Right atrium auricular region (tissue), 2 donors: ENCODE results near the gene MECR. TPM values are rescaled to one million over a fixed set of nuclear protein-coding genes. Genes with fewer than 3 reads are reported as not detected.

Source experiments
- DNase-seq: peaks from one replicate; pipeline ENCODE4 v3.0.0-alpha.2; 2019; ENCODE audit warnings: low spot score
- H3K27ac ChIP-seq, 2 donors: fragments of 200-600 bp; sonication (generic); 1 replicate in 1 of 2; 2 replicates in 1 of 2; pipeline ENCODE4 v1.5.1; 2016 to 2019
- H3K27me3 ChIP-seq, 2 donors: fragments of 200-600 bp; sonication (generic); one replicate each; pipeline versions ENCODE4 v1.5.1 to v1.6.0; 2017 to 2019
- H3K36me3 ChIP-seq: fragments of 200-600 bp; sonication (generic); one replicate; pipeline ENCODE4 v1.5.1; 2016
- H3K4me1 ChIP-seq, 2 donors: fragments of 200-600 bp; sonication (generic); one replicate each; pipeline versions ENCODE4 v1.5.1 to v1.6.0; 2017 to 2019
- H3K4me3 ChIP-seq, 2 donors: fragments of 200-600 bp; sonication (generic); 1 replicate in 1 of 2; 2 replicates in 1 of 2; pipeline ENCODE4 v1.5.1; 2017 to 2019; ENCODE audit warnings: mild to moderate bottlenecking in 1 of 2, moderate library complexity in 1 of 2
- H3K9me3 ChIP-seq, 2 donors: fragments of 200-600 bp; sonication (generic); one replicate each; pipeline ENCODE4 v1.5.1; 2019
- CTCF ChIP-seq, 2 donors: fragments of 200-600 bp; sonication (generic); IDR thresholded peaks; one replicate each; pipeline ENCODE4 v1.5.1; 2019; ENCODE audit warnings: antibody characterized with exemption in 2 of 2
- total RNA-seq, 2 donors: library from RNA; depleted of rRNA; stranded (reverse); fragments of >200 nt; gene quantifications; one replicate each; pipeline ENCODE4 v1.1.0, GENCODE V29; 2016

Gene MECR
- total RNA-seq, 2 donors from 2014 or later = 18.4 to 24.3 TPM

GRCh38 chr1:29208442-29208841, 22.3 kb downstream of the MECR start:
- H3K4me1 ChIP-seq = no peaks in the 10 kb centered on the region
- H3K9me3 ChIP-seq = no peaks in the 10 kb centered on the region
- no peaks in the 10 kb centered on the region for H3K27me3 ChIP-seq
- H3K27ac ChIP-seq = no peak overlapping the region
- H3K4me3 ChIP-seq = no peak overlapping the region
- DNase-seq = no peak
- H3K36me3 ChIP-seq = peaks cover 36% of the 10 kb centered on the region
- TF ChIP-seq CTCF (IDR thresholded peaks at IDR 0.05) = no peak

GRCh38 chr1:29202584-29203340, 28.0 kb downstream of the MECR start:
- peak; percentile 75 to 95 for TF ChIP-seq CTCF (IDR thresholded peaks at IDR 0.05)
- no peaks in the 10 kb centered on the region for H3K9me3 ChIP-seq
- no peak overlapping the region for H3K4me3 ChIP-seq
- H3K36me3 ChIP-seq = peaks cover 51% of the 10 kb centered on the region
- peak overlapping the region; percentile 67 to 83 for H3K27ac ChIP-seq
- peak; percentile 97 for DNase-seq
- no peaks in the 10 kb centered on the region for H3K27me3 ChIP-seq
- H3K4me1 ChIP-seq = peaks cover 0 to 9% of the 10 kb centered on the region in 2 donors

- TF ChIP-seq CTCF (IDR thresholded peaks at IDR 0.05) = no peak
- peaks cover 51% of the 10 kb centered on the region for H3K36me3 ChIP-seq
- no peaks in the 10 kb centered on the region for H3K27me3 ChIP-seq
- no peaks in the 10 kb centered on the region for H3K9me3 ChIP-seq
- DNase-seq = no peak
- no peak overlapping the region for H3K4me3 ChIP-seq
- peaks cover 0 to 9% of the 10 kb centered on the region in 2 donors for H3K4me1 ChIP-seq
- H3K27ac ChIP-seq = peak overlapping the region; percentile 67 to 83
These were observed 28.7 kb downstream of the MECR start for GRCh38 chr1:29202053-29202452.

GRCh38 chr1:29201595-29202051, 29.1 kb downstream of the MECR start:
- Histone ChIP-seq H3K36me3 (peaks cover 50% of the 10 kb centered on the region), H3K27ac (peak overlapping the region; percentile 67 to 83), H3K27me3 (no peaks in the 10 kb centered on the region), H3K4me3 (no peak overlapping the region), H3K9me3 (no peaks in the 10 kb centered on the region), H3K4me1 (peaks cover 0 to 9% of the 10 kb centered on the region in 2 donors)
- no peak for DNase-seq
- TF ChIP-seq CTCF (IDR thresholded peaks at IDR 0.05) = no peak

- H3K4me1 ChIP-seq = peaks cover 0 to 9% of the 10 kb centered on the region in 2 donors
- no peak overlapping the region for H3K4me3 ChIP-seq
- DNase-seq = no peak
- H3K27ac ChIP-seq = no peak overlapping the region
- peaks cover 44% of the 10 kb centered on the region for H3K36me3 ChIP-seq
- no peaks in the 10 kb centered on the region for H3K9me3 ChIP-seq
- no peak for TF ChIP-seq CTCF (IDR thresholded peaks at IDR 0.05)
- no peaks in the 10 kb centered on the region for H3K27me3 ChIP-seq
These were observed 29.7 kb downstream of the MECR start for GRCh38 chr1:29200906-29201594.
